Raji (cell line): ENCODE results near the gene MSX1.

Source experiments
- POLR2A ChIP-seq: IDR thresholded peaks from 2 replicates; pipeline ENCODE4 v1.6.1; 2011; ENCODE audit warnings: low read depth, low read length, control low read depth; ENCODE audit not compliant: insufficient read depth

MSX1 gene

GRCh38 chr4:4869731-4870571 lies 10.5 kb downstream of the MSX1 start:
- no peak for TF ChIP-seq POLR2A

- TF ChIP-seq POLR2A = no peak
These were observed 11.2 kb downstream of the MSX1 start for GRCh38 chr4:4870576-4871241.

- no peak for TF ChIP-seq POLR2A
These were observed 11.7 kb downstream of the MSX1 start for GRCh38 chr4:4871242-4871572.

GRCh38 chr4:4871573-4872313 lies 12.3 kb downstream of the MSX1 start:
- TF ChIP-seq POLR2A = no peak

GRCh38 chr4:4872314-4872903 lies 12.9 kb downstream of the MSX1 start:
- TF ChIP-seq POLR2A = no peak

- no peak for TF ChIP-seq POLR2A
These were observed 13.7 kb downstream of the MSX1 start for GRCh38 chr4:4873203-4873602.

- TF ChIP-seq POLR2A = no peak
These were observed 14.8 kb downstream of the MSX1 start for GRCh38 chr4:4874254-4874653.

GRCh38 chr4:4875147-4875546 lies 15.7 kb downstream of the MSX1 start:
- no peak for TF ChIP-seq POLR2A

GRCh38 chr4:4875611-4876010 lies 16.1 kb downstream of the MSX1 start:
- TF ChIP-seq POLR2A = no peak

GRCh38 chr4:4876945-4877661 lies 17.6 kb downstream of the MSX1 start:
- no peak for TF ChIP-seq POLR2A

- TF ChIP-seq POLR2A = no peak
These were observed 21.0 kb downstream of the MSX1 start for GRCh38 chr4:4880492-4880891.

- no peak for TF ChIP-seq POLR2A
These were observed 22.0 kb downstream of the MSX1 start for GRCh38 chr4:4881432-4881831.

GRCh38 chr4:4884611-4885010 lies 25.1 kb downstream of the MSX1 start:
- TF ChIP-seq POLR2A = no peak

- TF ChIP-seq POLR2A = no peak
These were observed 28.0 kb downstream of the MSX1 start for GRCh38 chr4:4887426-4887825.

GRCh38 chr4:4888695-4889094 lies 29.2 kb downstream of the MSX1 start:
- TF ChIP-seq POLR2A = no peak
